Subcutaneous abdominal adipose tissue (tissue), 5 donors: ENCODE data around the gene KATNIP.

Source experiments
- H3K27ac ChIP-seq: one replicate; pipeline ENCODE4 v1.7.0; 2013; ENCODE audit warnings: low read depth, mild to moderate bottlenecking, inconsistent platforms, low read length, moderate library complexity
- H3K27me3 ChIP-seq, 5 donors: one replicate each; pipeline ENCODE4 v1.7.0; 2013; ENCODE audit warnings: low read length in 5 of 5, inconsistent platforms in 1 of 5; ENCODE audit not compliant: control insufficient read depth in 5 of 5, insufficient read depth in 4 of 5
- H3K36me3 ChIP-seq, 5 donors: one replicate each; pipeline ENCODE4 v1.7.0; 2013; ENCODE audit warnings: low read length in 5 of 5; ENCODE audit not compliant: control insufficient read depth in 5 of 5, insufficient read depth in 5 of 5
- H3K4me1 ChIP-seq, 5 donors: one replicate each; pipeline ENCODE4 v1.7.0; 2013; ENCODE audit warnings: low read length in 5 of 5, mild to moderate bottlenecking in 3 of 5, moderate library complexity in 1 of 5; ENCODE audit not compliant: control insufficient read depth in 5 of 5, insufficient read depth in 5 of 5
- H3K4me3 ChIP-seq, 5 donors: one replicate each; pipeline ENCODE4 v1.7.0; 2013; ENCODE audit warnings: low read length in 5 of 5, low read depth in 1 of 5
- H3K9ac ChIP-seq, 5 donors: one replicate each; pipeline ENCODE4 v1.7.0; 2013; ENCODE audit warnings: low read length in 5 of 5, mild to moderate bottlenecking in 4 of 5, moderate library complexity in 3 of 5
- H3K9me3 ChIP-seq, 5 donors: one replicate each; pipeline ENCODE4 v1.7.0; 2013; ENCODE audit warnings: low read length in 5 of 5; ENCODE audit not compliant: control insufficient read depth in 5 of 5
- donor health status: healthy.
- donor health status: healthy.
- donor health status: healthy.
- donor health status: healthy.
- donor health status: healthy.

KATNIP gene

GRCh38 chr16:27571433-27572326 lies 21.7 kb downstream of the KATNIP start:
- H3K36me3 ChIP-seq = peaks cover 0 to 10% (median 8%) of the 10 kb centered on the region in 5 donors
- no peak overlapping the region for H3K4me3 ChIP-seq
- H3K27ac ChIP-seq = no peak overlapping the region
- peaks cover 2 to 21% (median 14%) of the 10 kb centered on the region in 5 donors for H3K4me1 ChIP-seq
- H3K9me3 ChIP-seq = no peaks in the 10 kb centered on the region
- no peak overlapping the region for H3K9ac ChIP-seq
- no peaks in the 10 kb centered on the region for H3K27me3 ChIP-seq

GRCh38 chr16:27572711-27573110 lies 22.8 kb downstream of the KATNIP start:
- H3K9ac ChIP-seq = no peak overlapping the region
- H3K9me3 ChIP-seq = no peaks in the 10 kb centered on the region
- no peak overlapping the region for H3K4me3 ChIP-seq
- H3K36me3 ChIP-seq = peaks cover 0 to 10% (median 8%) of the 10 kb centered on the region in 5 donors
- no peaks in the 10 kb centered on the region for H3K27me3 ChIP-seq
- no peak overlapping the region for H3K27ac ChIP-seq
- peaks cover 2 to 21% (median 14%) of the 10 kb centered on the region in 5 donors for H3K4me1 ChIP-seq

- H3K27ac ChIP-seq = no peak overlapping the region
- no peak overlapping the region for H3K4me3 ChIP-seq
- H3K4me1 ChIP-seq = peaks cover 2 to 16% (median 13%) of the 10 kb centered on the region in 5 donors
- H3K9me3 ChIP-seq = no peaks in the 10 kb centered on the region
- peaks cover 0 to 17% (median 8%) of the 10 kb centered on the region in 5 donors for H3K36me3 ChIP-seq
- no peak overlapping the region for H3K9ac ChIP-seq
- no peaks in the 10 kb centered on the region for H3K27me3 ChIP-seq
Measured at GRCh38 chr16:27576729-27577128, 26.8 kb downstream of the KATNIP start.

GRCh38 chr16:27579087-27579980 lies 29.4 kb downstream of the KATNIP start:
- Histone ChIP-seq H3K9me3 (no peaks in the 10 kb centered on the region), H3K36me3 (peaks cover 0 to 25% (median 8%) of the 10 kb centered on the region in 5 donors), H3K27me3 (no peaks in the 10 kb centered on the region), H3K4me3 (no peak overlapping the region), H3K4me1 (no peaks in the 10 kb centered on the region), H3K27ac (no peak overlapping the region), H3K9ac (no peak overlapping the region)

GRCh38 chr16:27582883-27583282 lies 32.9 kb downstream of the KATNIP start:
- peaks cover 0 to 2% (median 0%) of the 10 kb centered on the region in 5 donors for H3K9me3 ChIP-seq
- H3K4me1 ChIP-seq = no peaks in the 10 kb centered on the region
- H3K36me3 ChIP-seq = peaks cover 0 to 21% (median 2%) of the 10 kb centered on the region in 5 donors
- H3K9ac ChIP-seq = no peak overlapping the region
- H3K27me3 ChIP-seq = no peaks in the 10 kb centered on the region
- no peak overlapping the region for H3K27ac ChIP-seq
- H3K4me3 ChIP-seq = no peak overlapping the region

- H3K4me3 ChIP-seq = no peak overlapping the region
- H3K9ac ChIP-seq = no peak overlapping the region
- H3K27ac ChIP-seq = no peak overlapping the region
- H3K27me3 ChIP-seq = no peaks in the 10 kb centered on the region
- peaks cover 0 to 2% (median 0%) of the 10 kb centered on the region in 5 donors for H3K9me3 ChIP-seq
- no peaks in the 10 kb centered on the region for H3K4me1 ChIP-seq
- peaks cover 0 to 21% (median 2%) of the 10 kb centered on the region in 5 donors for H3K36me3 ChIP-seq
Measured at GRCh38 chr16:27583634-27584033, 33.7 kb downstream of the KATNIP start.

GRCh38 chr16:27585200-27585599 lies 35.3 kb downstream of the KATNIP start:
- no peaks in the 10 kb centered on the region for H3K4me1 ChIP-seq
- no peak overlapping the region for H3K27ac ChIP-seq
- H3K36me3 ChIP-seq = peaks cover 0 to 17% (median 2%) of the 10 kb centered on the region in 5 donors
- no peak overlapping the region for H3K9ac ChIP-seq
- no peaks in the 10 kb centered on the region for H3K27me3 ChIP-seq
- peaks cover 0 to 7% (median 4%) of the 10 kb centered on the region in 5 donors for H3K9me3 ChIP-seq
- no peak overlapping the region for H3K4me3 ChIP-seq

GRCh38 chr16:27586711-27587110 lies 36.8 kb downstream of the KATNIP start:
- no peaks in the 10 kb centered on the region for H3K4me1 ChIP-seq
- H3K9me3 ChIP-seq = peaks cover 0 to 7% (median 4%) of the 10 kb centered on the region in 5 donors
- H3K27ac ChIP-seq = no peak overlapping the region
- H3K4me3 ChIP-seq = peak overlapping the region in 1 of 5 donors; percentile 20
- H3K9ac ChIP-seq = no peak overlapping the region
- peaks cover 0 to 15% (median 2%) of the 10 kb centered on the region in 5 donors for H3K36me3 ChIP-seq
- no peaks in the 10 kb centered on the region for H3K27me3 ChIP-seq

GRCh38 chr16:27588057-27588456 lies 38.1 kb downstream of the KATNIP start:
- Histone ChIP-seq H3K27ac (no peak overlapping the region), H3K4me3 (no peak overlapping the region), H3K36me3 (peaks cover 0 to 9% (median 2%) of the 10 kb centered on the region in 5 donors), H3K9ac (no peak overlapping the region), H3K27me3 (no peaks in the 10 kb centered on the region), H3K9me3 (peaks cover 0 to 7% (median 4%) of the 10 kb centered on the region in 5 donors), H3K4me1 (no peaks in the 10 kb centered on the region)
